Gastrocnemius medialis (tissue), 4 donors: ENCODE data around the gene GOSR2. TPM values are rescaled to one million over a fixed set of nuclear protein-coding genes. Genes with fewer than 3 reads are reported as not detected.

Experiments used
- ATAC-seq, 2 donors: fragments of 150-250 bp; one replicate each; pipeline ENCODE4 v1.9.1; 2016
- DNase-seq, 2 donors: peaks; one replicate each; pipeline ENCODE4 v3.0.0-alpha.2; 2019
- H3K27ac ChIP-seq, 4 donors: fragments of 200-600 bp; sonication (generic); 1 replicate in 1 of 4; 2 replicates in 3 of 4; pipeline ENCODE4 v1.5.1; 2016 to 2018; ENCODE audit warnings: mild to moderate bottlenecking in 2 of 4, moderate library complexity in 1 of 4
- H3K27me3 ChIP-seq, 3 donors: fragments of 200-600 bp; sonication (generic) in 2 of 3; 1 replicate in 1 of 3; 2 replicates in 2 of 3; pipeline versions ENCODE4 v1.5.1 to v1.6.0; 2016 to 2019; ENCODE audit warnings: mild to moderate bottlenecking in 1 of 3, moderate library complexity in 1 of 3
- H3K36me3 ChIP-seq, 2 donors: fragments of 200-600 bp; sonication (generic) in 1 of 2; one replicate each; pipeline ENCODE4 v1.5.1; 2017 to 2018
- H3K4me1 ChIP-seq, 2 donors: fragments of 200-600 bp; sonication (generic) in 1 of 2; one replicate each; pipeline ENCODE4 v1.5.1; 2016 to 2017; ENCODE audit warnings: mild to moderate bottlenecking in 2 of 2
- H3K4me3 ChIP-seq, 4 donors: fragments of 200-600 bp; sonication (generic) in 3 of 4; 1 replicate in 1 of 4; 2 replicates in 3 of 4; pipeline ENCODE4 v1.5.1; 2016 to 2019; ENCODE audit warnings: mild to moderate bottlenecking in 2 of 4
- H3K9me3 ChIP-seq, 3 donors: fragments of 200-600 bp; sonication (generic) in 2 of 3; 1 replicate in 1 of 3; 2 replicates in 2 of 3; pipeline ENCODE4 v1.5.1; 2016 to 2019
- POLR2A ChIP-seq, 2 donors: fragments of 450-650 bp; IDR thresholded peaks; one replicate each; pipeline ENCODE4 v1.6.1; 2017; ENCODE audit warnings: antibody characterized with exemption in 2 of 2, mild to moderate bottlenecking in 2 of 2, moderate library complexity in 2 of 2
- in situ Hi-C, 4 donors: fragments of 200-750 bp; cut with MboI; loops; one replicate each; pipeline versions ENCODE4 v1.15.0 to v1.8.0; 2017; ENCODE audit warnings: low sequenced_read_pairs in 4 of 4
- intact Hi-C: fragments of 100-400 bp; cut with DNase I; formaldehyde crosslinking; loops from one replicate; pipeline ENCODE4 v1.15.1; 2023; ENCODE audit warnings: low total_unique reads
- total RNA-seq, 4 donors: library from RNA; depleted of rRNA; stranded (reverse); fragments of >200 nt; gene quantifications; one replicate each; pipeline versions ENCODE4 v1.1.0 to v1.2.3, GENCODE V29; 2016
- TF ChIP-seq, protein P1 (sequence below), 5 experiments: fragments of 450-650 bp in 3 of 5; fragments of 200-600 bp in 2 of 5; sonication (generic) in 2 of 5; IDR thresholded peaks in 4 of 5; conservative IDR thresholded peaks in 1 of 5; 1 replicate in 4 of 5; 2 replicates in 1 of 5; pipeline ENCODE4 v1.5.1; 2016 to 2019; ENCODE audit warnings: antibody characterized with exemption in 5 of 5, mild to moderate bottlenecking in 3 of 5, moderate library complexity in 3 of 5

GOSR2 gene
- total RNA-seq, 4 donors from 2014 or later = 25.3 to 32.9 (median 31.6) TPM

- TF ChIP-seq, protein P1, sequence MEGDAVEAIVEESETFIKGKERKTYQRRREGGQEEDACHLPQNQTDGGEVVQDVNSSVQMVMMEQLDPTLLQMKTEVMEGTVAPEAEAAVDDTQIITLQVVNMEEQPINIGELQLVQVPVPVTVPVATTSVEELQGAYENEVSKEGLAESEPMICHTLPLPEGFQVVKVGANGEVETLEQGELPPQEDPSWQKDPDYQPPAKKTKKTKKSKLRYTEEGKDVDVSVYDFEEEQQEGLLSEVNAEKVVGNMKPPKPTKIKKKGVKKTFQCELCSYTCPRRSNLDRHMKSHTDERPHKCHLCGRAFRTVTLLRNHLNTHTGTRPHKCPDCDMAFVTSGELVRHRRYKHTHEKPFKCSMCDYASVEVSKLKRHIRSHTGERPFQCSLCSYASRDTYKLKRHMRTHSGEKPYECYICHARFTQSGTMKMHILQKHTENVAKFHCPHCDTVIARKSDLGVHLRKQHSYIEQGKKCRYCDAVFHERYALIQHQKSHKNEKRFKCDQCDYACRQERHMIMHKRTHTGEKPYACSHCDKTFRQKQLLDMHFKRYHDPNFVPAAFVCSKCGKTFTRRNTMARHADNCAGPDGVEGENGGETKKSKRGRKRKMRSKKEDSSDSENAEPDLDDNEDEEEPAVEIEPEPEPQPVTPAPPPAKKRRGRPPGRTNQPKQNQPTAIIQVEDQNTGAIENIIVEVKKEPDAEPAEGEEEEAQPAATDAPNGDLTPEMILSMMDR (IDR thresholded peaks at IDR 0.05 in 4 of 5, conservative IDR thresholded peaks at IDR 0.05 in 1 of 5) = no peak
- TF ChIP-seq POLR2A (IDR thresholded peaks at IDR 0.05) = no peak
- Histone ChIP-seq H3K9me3 (no peaks in the 10 kb centered on the region), H3K4me3 (no peak overlapping the region), H3K4me1 (no peaks in the 10 kb centered on the region), H3K36me3 (no peaks in the 10 kb centered on the region), H3K27me3 (peaks cover 12 to 24% (median 23%) of the 10 kb centered on the region in 3 donors), H3K27ac (no peak overlapping the region)
- in situ Hi-C loops = no loop called here
- intact Hi-C loops = no loop called here
- DNase-seq = no peak
- no peak for ATAC-seq
These were observed 33.4 kb upstream of the GOSR2 start for GRCh38 chr17:46889519-46889918.

DNA sequence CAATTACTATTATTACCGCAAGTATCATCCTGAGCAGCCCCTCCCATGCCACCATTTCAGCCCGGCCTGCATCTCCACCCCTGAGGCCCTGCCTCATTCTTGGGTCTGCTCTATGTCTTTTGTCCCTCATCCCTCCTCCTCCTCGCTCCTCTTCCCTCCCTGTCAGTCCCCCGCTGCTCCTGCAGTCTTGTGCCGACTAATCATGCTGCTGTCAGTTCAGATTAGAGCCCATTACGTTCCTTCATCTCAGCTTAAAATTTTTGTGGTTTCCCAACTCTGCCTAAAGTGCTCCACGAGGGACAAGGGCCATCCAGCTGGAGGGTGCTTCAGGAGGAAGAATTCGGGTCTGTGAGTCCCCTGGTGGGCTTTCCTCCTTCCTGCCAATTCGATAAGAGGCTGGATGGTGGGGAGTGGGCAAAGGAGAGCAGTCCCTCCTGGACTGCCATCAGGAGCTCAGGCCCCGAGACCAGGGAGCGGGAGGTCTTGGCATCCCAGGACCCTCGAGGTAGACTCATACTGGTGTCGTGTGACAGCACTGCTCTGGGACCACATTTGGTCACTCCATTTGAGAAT is 32.9 kb upstream of the GOSR2 start:
- Histone ChIP-seq H3K27me3 (peaks cover 11 to 24% (median 17%) of the 10 kb centered on the region in 3 donors), H3K9me3 (no peaks in the 10 kb centered on the region), H3K36me3 (no peaks in the 10 kb centered on the region), H3K27ac (no peak overlapping the region), H3K4me3 (no peak overlapping the region), H3K4me1 (no peaks in the 10 kb centered on the region)
- intact Hi-C loops (no loop called here), in situ Hi-C loops (no loop called here)
- DNase-seq = no peak
- TF ChIP-seq, protein P1 (IDR thresholded peaks at IDR 0.05 in 4 of 5, conservative IDR thresholded peaks at IDR 0.05 in 1 of 5) = no peak
- no peak for TF ChIP-seq POLR2A (IDR thresholded peaks at IDR 0.05)
- no peak for ATAC-seq

DNA sequence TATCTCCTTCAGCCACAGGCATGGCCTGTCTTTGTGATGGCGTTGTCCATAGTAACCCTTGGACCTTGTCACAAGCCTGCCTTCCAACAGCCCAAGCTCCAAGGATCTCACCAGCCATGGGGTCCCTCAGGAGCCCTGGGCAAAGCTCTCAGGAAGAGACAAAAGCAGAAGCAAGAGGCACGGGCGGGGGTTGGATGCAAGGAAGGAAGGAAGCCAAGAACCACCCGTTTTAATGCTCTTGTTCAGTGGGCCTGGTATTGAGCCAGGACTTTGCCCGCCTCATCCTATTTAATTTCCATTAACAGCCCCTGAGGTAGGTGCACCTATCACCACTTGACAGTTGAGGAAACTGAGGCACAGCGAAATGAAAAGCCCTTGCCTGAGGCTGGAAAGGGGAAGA is 32.3 kb upstream of the GOSR2 start:
- no peak for ATAC-seq
- in situ Hi-C loops (no loop called here), intact Hi-C loops (no loop called here)
- H3K4me1 ChIP-seq = no peaks in the 10 kb centered on the region
- H3K4me3 ChIP-seq = no peak overlapping the region
- no peaks in the 10 kb centered on the region for H3K36me3 ChIP-seq
- H3K27me3 ChIP-seq = peaks cover 11 to 23% (median 11%) of the 10 kb centered on the region in 3 donors
- no peak overlapping the region for H3K27ac ChIP-seq
- no peak for TF ChIP-seq POLR2A (IDR thresholded peaks at IDR 0.05)
- TF ChIP-seq, protein P1 (IDR thresholded peaks at IDR 0.05 in 4 of 5, conservative IDR thresholded peaks at IDR 0.05 in 1 of 5) = no peak
- no peak for DNase-seq
- H3K9me3 ChIP-seq = no peaks in the 10 kb centered on the region

DNA sequence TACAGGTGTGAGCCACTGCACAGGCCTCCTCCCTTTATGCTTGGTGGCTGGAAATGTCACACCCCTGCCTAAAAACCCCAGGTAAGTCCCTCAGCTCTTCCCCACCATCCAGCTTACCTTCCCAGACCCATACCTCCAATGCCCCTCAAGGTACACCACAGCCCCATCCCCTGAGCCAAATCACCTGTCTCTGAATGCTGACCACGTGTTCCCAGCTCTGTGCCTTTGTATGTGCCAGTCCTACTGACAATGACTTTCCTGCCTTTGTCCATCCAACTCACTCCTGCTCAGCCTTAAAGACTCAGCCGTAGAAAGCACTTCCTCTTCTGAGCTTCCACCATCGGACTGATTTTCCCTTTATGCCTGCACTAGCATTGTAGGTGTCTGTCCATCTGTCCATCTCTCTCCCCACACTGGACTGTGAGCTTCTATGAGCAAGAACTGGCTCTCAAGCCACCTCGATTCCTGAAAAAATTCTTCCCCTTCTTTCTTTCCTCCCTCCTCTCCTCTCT is 30.7 kb upstream of the GOSR2 start:
- in situ Hi-C loops (no loop called here), intact Hi-C loops (no loop called here)
- H3K4me3 ChIP-seq = no peak overlapping the region
- TF ChIP-seq POLR2A (IDR thresholded peaks at IDR 0.05) = no peak
- TF ChIP-seq, protein P1 (IDR thresholded peaks at IDR 0.05 in 4 of 5, conservative IDR thresholded peaks at IDR 0.05 in 1 of 5) = no peak
- H3K27me3 ChIP-seq = peaks cover 9 to 23% (median 11%) of the 10 kb centered on the region in 3 donors
- no peak overlapping the region for H3K27ac ChIP-seq
- no peaks in the 10 kb centered on the region for H3K36me3 ChIP-seq
- ATAC-seq (no peak), DNase-seq (no peak)
- H3K4me1 ChIP-seq = no peaks in the 10 kb centered on the region
- H3K9me3 ChIP-seq = no peaks in the 10 kb centered on the region

GRCh38 chr17:46894024-46894423 is 28.9 kb upstream of the GOSR2 start:
- in situ Hi-C loops = no loop called here
- no peak overlapping the region for H3K27ac ChIP-seq
- no peaks in the 10 kb centered on the region for H3K9me3 ChIP-seq
- ATAC-seq (no peak), DNase-seq (no peak)
- TF ChIP-seq, protein P1 (IDR thresholded peaks at IDR 0.05 in 4 of 5, conservative IDR thresholded peaks at IDR 0.05 in 1 of 5) = no peak
- no peak for TF ChIP-seq POLR2A (IDR thresholded peaks at IDR 0.05)
- H3K36me3 ChIP-seq = no peaks in the 10 kb centered on the region
- H3K4me1 ChIP-seq = no peaks in the 10 kb centered on the region
- intact Hi-C loops = no loop called here
- H3K4me3 ChIP-seq = no peak overlapping the region
- peaks cover 9 to 23% (median 11%) of the 10 kb centered on the region in 3 donors for H3K27me3 ChIP-seq
